ENCODE measurements around the gene CAMTA1. TPM values are rescaled to one million over a fixed set of nuclear protein-coding genes. Genes with fewer than 3 reads are reported as not detected.

CAMTA1 gene
- total RNA-seq, 1 experiment from 2014 or later = 69.5 TPM

GRCh38 chr1:7435276-7436055 is 650.2 kb downstream of the CAMTA1 start:
- intact Hi-C loops (cut with micrococcal nuclease) = no loop called here
- Histone ChIP-seq H3K36me3 (ENCODE audit: control insufficient read depth in 1 of 2, insufficient read depth in 2 of 2, low read length in 2 of 2) (no peaks in the 10 kb centered on the region), H3K4me2 (ENCODE audit: low read length) (no peak overlapping the region), H3K27ac (ENCODE audit: low read depth, low read length) (no peak overlapping the region), H4K20me1 (ENCODE audit: insufficient read depth) (no peaks in the 10 kb centered on the region), H3K79me2 (ENCODE audit: insufficient read depth, low read length) (no peaks in the 10 kb centered on the region), H3K4me1 (ENCODE audit: control insufficient read depth in 1 of 2, insufficient read depth in 2 of 2, low read length in 2 of 2) (no peaks in the 10 kb centered on the region; a peak in 1 of 4 replicates), H3K9me3 (ENCODE audit: control insufficient read depth in 1 of 2, insufficient read depth in 1 of 2, low read depth in 1 of 2, low read length in 2 of 2) (no peaks in the 10 kb centered on the region), H3K4me3 (replicated peaks in 1 of 2; ENCODE audit: low read depth in 1 of 2, low read length in 2 of 2) (no peak overlapping the region), H3K9ac (ENCODE audit: low read length) (no peak overlapping the region), H3K27me3 (ENCODE audit: insufficient read depth, low read length) (no peaks in the 10 kb centered on the region), H3K9me2 (ENCODE audit: insufficient read depth) (no peaks in the 10 kb centered on the region), H2AFZ (ENCODE audit: low read depth, low read length, poor library complexity, severe bottlenecking) (no peak overlapping the region)
- no peak for ATAC-seq
- POLR2A ChIA-PET = no interaction called here
- TF ChIP-seq MAX (IDR thresholded peaks at IDR 0.05) = no peak
- TF ChIP-seq EZH2phosphoT487 (IDR thresholded peaks at IDR 0.05; ENCODE audit: borderline replicate concordance) = no peak
- TF ChIP-seq SRF (IDR thresholded peaks at IDR 0.05; ENCODE audit: low read depth) = no peak
- no peak for TF ChIP-seq ELF1 (IDR thresholded peaks at IDR 0.05; ENCODE audit: borderline replicate concordance, low read depth)
- TF ChIP-seq FOSL1 (IDR thresholded peaks at IDR 0.05; ENCODE audit: low read depth) = no peak
- TF ChIP-seq ZNF274 (IDR thresholded peaks at IDR 0.05; ENCODE audit: low read depth, low read length) = no peak
- no peak for TF ChIP-seq YY1 (IDR thresholded peaks at IDR 0.05; ENCODE audit: extremely low read depth, insufficient replicate concordance, low read depth, low read length)
- no peak for TF ChIP-seq JUND (IDR thresholded peaks at IDR 0.05)
- TF ChIP-seq ZBTB33 (IDR thresholded peaks at IDR 0.05; ENCODE audit: extremely low read depth, insufficient replicate concordance, low read length) = no peak
- no peak for TF ChIP-seq EGR1 (IDR thresholded peaks at IDR 0.05; ENCODE audit: low read depth)
- TF ChIP-seq REST (IDR thresholded peaks at IDR 0.05; ENCODE audit: low read depth) = no peak
- BruUV-seq (replicated peaks) = no TSS peak
- RAD21 ChIA-PET (ENCODE audit: low non-redundant PET in 1 of 2, low total read pairs in 2 of 2, uncharacterized antibody in 2 of 2, unreplicated experiment in 2 of 2) = interaction anchor here in 1 of 2 experiments (0.5 kb wide), 1 partner anchor 9 kb away, joined by 3 read pairs; no protein-coding TSS in a partner anchor
- CTCF ChIA-PET = no interaction called here
- DNase-seq (ENCODE audit: low read depth, low spot score) = no peak

Data from HCT116 (cell line).